Mesenchymal stem cell (in vitro differentiated cells and primary cell): ENCODE results near the gene IGF1R.
A peak's percentile ranks its signal among the peaks of the same experiment; 100 is the strongest.

Experiments used
- DNase-seq: peaks from one replicate; pipeline ENCODE4 v3.0.0-alpha.2; 2013
- H2AFZ ChIP-seq: one replicate; pipeline ENCODE4 v1.6.1; 2013; ENCODE audit warnings: low read depth, mild to moderate bottlenecking, control low read depth, inconsistent platforms, low read length, moderate library complexity
- H2AK5ac ChIP-seq: 2 replicates; pipeline ENCODE4 v1.6.1; 2013; ENCODE audit warnings: low read length, moderate library complexity, mild to moderate bottlenecking, inconsistent platforms; ENCODE audit not compliant: severe bottlenecking
- H2BK120ac ChIP-seq: one replicate; pipeline ENCODE4 v1.6.1; 2013; ENCODE audit warnings: low read depth, mild to moderate bottlenecking, inconsistent platforms, low read length, moderate library complexity
- H2BK12ac ChIP-seq, 2 experiments: one replicate each; pipeline ENCODE4 v1.6.1; 2013; ENCODE audit warnings: inconsistent platforms in 2 of 2, low read length in 2 of 2, mild to moderate bottlenecking in 2 of 2, moderate library complexity in 2 of 2, control low read depth in 1 of 2
- H2BK15ac ChIP-seq: one replicate; pipeline ENCODE4 v1.6.1; 2013; ENCODE audit warnings: mild to moderate bottlenecking, low read depth, inconsistent platforms; ENCODE audit not compliant: poor library complexity, severe bottlenecking
- H2BK5ac ChIP-seq: 2 replicates; pipeline ENCODE4 v1.6.1; 2013; ENCODE audit warnings: low read depth, mild to moderate bottlenecking, low read length, control low read depth, inconsistent platforms; ENCODE audit not compliant: poor library complexity, severe bottlenecking
- H3K14ac ChIP-seq, 2 experiments: one replicate each; pipeline ENCODE4 v1.6.1; 2013; ENCODE audit warnings: inconsistent platforms in 2 of 2, low read length in 2 of 2, control low read depth in 1 of 2, mild to moderate bottlenecking in 1 of 2, moderate library complexity in 1 of 2
- H3K18ac ChIP-seq, 2 experiments: one replicate each; pipeline ENCODE4 v1.6.1; 2013; ENCODE audit warnings: inconsistent platforms in 2 of 2, low read length in 2 of 2, control low read depth in 1 of 2, low read depth in 1 of 2, mild to moderate bottlenecking in 1 of 2
- H3K23ac ChIP-seq, 2 experiments: one replicate each; pipeline ENCODE4 v1.6.1; 2013; ENCODE audit warnings: inconsistent platforms in 2 of 2, low read length in 2 of 2, mild to moderate bottlenecking in 2 of 2, moderate library complexity in 2 of 2, control low read depth in 1 of 2
- H3K27ac ChIP-seq: 2 replicates; pipeline ENCODE4 v1.5.1; 2013; ENCODE audit warnings: mild to moderate bottlenecking, moderate library complexity, low read length, control low read depth, inconsistent platforms; ENCODE audit not compliant: poor library complexity, severe bottlenecking
- H3K27me3 ChIP-seq, 2 experiments: 2 replicates each; pipeline versions ENCODE4 v1.6.1 to v1.7.0; 2013; ENCODE audit warnings: low read length in 2 of 2, mild to moderate bottlenecking in 2 of 2, moderate library complexity in 2 of 2, control low read depth in 1 of 2, inconsistent platforms in 1 of 2; ENCODE audit not compliant: control insufficient read depth in 1 of 2, insufficient read depth in 1 of 2
- H3K36me3 ChIP-seq, 2 experiments: 2 replicates each; pipeline versions ENCODE4 v1.6.1 to v1.7.0; 2013; ENCODE audit warnings: low read length in 2 of 2, control low read depth in 1 of 2, inconsistent platforms in 1 of 2, low read depth in 1 of 2, mild to moderate bottlenecking in 1 of 2; ENCODE audit not compliant: insufficient read depth in 2 of 2, control insufficient read depth in 1 of 2
- H3K4ac ChIP-seq, 2 experiments: one replicate each; pipeline ENCODE4 v1.6.1; 2013; ENCODE audit warnings: inconsistent platforms in 2 of 2, low read length in 2 of 2, mild to moderate bottlenecking in 2 of 2, moderate library complexity in 2 of 2, control low read depth in 1 of 2, low read depth in 1 of 2
- H3K4me1 ChIP-seq: 2 replicates; pipeline ENCODE4 v1.6.1; 2013; ENCODE audit warnings: low read depth, low read length, control low read depth; ENCODE audit not compliant: control insufficient read depth, insufficient read depth
- H3K4me2 ChIP-seq: 2 replicates; pipeline ENCODE4 v1.6.1; 2013; ENCODE audit warnings: low read length, mild to moderate bottlenecking, inconsistent platforms; ENCODE audit not compliant: poor library complexity, severe bottlenecking
- H3K4me3 ChIP-seq, 2 experiments: 2 replicates each; pipeline versions ENCODE4 v1.5.1 to v1.7.0; 2013; ENCODE audit warnings: low read length in 2 of 2, mild to moderate bottlenecking in 2 of 2, control low read depth in 1 of 2, low read depth in 1 of 2; ENCODE audit not compliant: insufficient read depth in 1 of 2
- H3K79me1 ChIP-seq: replicated peaks from 2 replicates; pipeline ENCODE4 v1.6.1; 2013; ENCODE audit warnings: mild to moderate bottlenecking, control low read depth, low read length, inconsistent platforms; ENCODE audit not compliant: poor library complexity, severe bottlenecking
- H3K9ac ChIP-seq: 2 replicates; pipeline ENCODE4 v1.7.0; 2013; ENCODE audit warnings: mild to moderate bottlenecking, low read length, moderate library complexity
- H3K9me3 ChIP-seq: 2 replicates; pipeline ENCODE4 v1.7.0; 2013; ENCODE audit warnings: mild to moderate bottlenecking, low read length; ENCODE audit not compliant: control insufficient read depth
- H4K8ac ChIP-seq: one replicate; pipeline ENCODE4 v1.6.1; 2013; ENCODE audit warnings: inconsistent platforms, mild to moderate bottlenecking, low read length, moderate library complexity
- H4K91ac ChIP-seq: one replicate; pipeline ENCODE4 v1.6.1; 2013; ENCODE audit warnings: mild to moderate bottlenecking, low read length, inconsistent platforms
- WGBS: methylation state at CpG from one replicate; pipeline ENCODE4 v1.1.7; 2013; ENCODE audit warnings: mixed read lengths; 5-methylcytosine and 5-hydroxymethylcytosine counted together

IGF1R gene

DNA sequence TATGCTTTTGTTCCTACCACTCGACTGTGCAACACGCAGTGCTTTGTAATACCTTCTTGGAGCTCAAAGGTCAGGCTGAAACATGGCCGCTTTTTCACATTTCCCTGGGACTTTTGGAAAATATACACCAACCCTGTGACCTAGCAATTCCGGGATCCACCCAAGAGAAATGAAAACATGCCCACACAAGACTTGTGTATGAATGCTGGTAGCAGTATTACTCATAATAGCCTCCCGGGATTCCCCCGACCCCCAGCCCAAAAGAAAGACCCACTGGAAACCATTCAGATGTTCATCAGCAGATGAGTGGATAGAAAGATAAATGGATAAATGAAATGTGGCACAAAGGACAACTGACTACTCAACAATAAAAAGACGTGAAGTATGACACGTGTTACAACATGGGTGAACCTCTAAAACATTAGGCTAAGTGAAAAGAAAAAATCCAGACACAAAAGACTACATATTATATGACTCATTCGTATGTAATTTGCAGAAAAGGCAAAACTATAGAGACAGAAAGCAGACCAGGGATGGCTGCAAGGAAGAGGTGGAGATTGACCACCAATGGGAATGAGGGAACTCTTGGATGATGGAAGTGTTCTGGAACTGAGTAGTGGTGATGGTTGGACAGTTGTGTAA, 255.2 kb downstream of the IGF1R start:
- peak overlapping the region; percentile 32 for H2BK5ac ChIP-seq
- peak overlapping the region in 1 of 2 experiments; percentile 50 for H3K18ac ChIP-seq
- no peak overlapping the region for H3K4me3 ChIP-seq
- H3K36me3 ChIP-seq, result peaks cover 11 to 21% of the 10 kb centered on the region in 2 experiments
- H3K79me1 ChIP-seq, result peaks cover 36% of the 10 kb centered on the region
- peak overlapping the region; percentile 21 for H3K9ac ChIP-seq
- peak overlapping the region; percentile 78 for H3K27ac ChIP-seq
- no peaks in the 10 kb centered on the region for H3K9me3 ChIP-seq
- peaks cover 44% of the 10 kb centered on the region for H3K4me1 ChIP-seq
- H3K27me3 ChIP-seq, result no peaks in the 10 kb centered on the region
- no peak overlapping the region for H2AFZ ChIP-seq
- H3K23ac ChIP-seq, result no peak overlapping the region
- H3K4ac ChIP-seq, result peak overlapping the region in 1 of 2 experiments; percentile 47
- no peak overlapping the region for H3K14ac ChIP-seq
- peak overlapping the region; percentile 29 for H4K91ac ChIP-seq
- DNase-seq, result peak; percentile 91
- H2BK12ac ChIP-seq, result no peak overlapping the region
- H3K4me2 ChIP-seq, result no peak overlapping the region
- no peak overlapping the region for H2BK15ac ChIP-seq
- peak overlapping the region; percentile 74 for H2BK120ac ChIP-seq
- H2AK5ac ChIP-seq, result peak overlapping the region; percentile 6
- peak overlapping the region; percentile 13 for H4K8ac ChIP-seq
- 34% methylated on average over 4 of the region's 9 CpGs for WGBS

DNA sequence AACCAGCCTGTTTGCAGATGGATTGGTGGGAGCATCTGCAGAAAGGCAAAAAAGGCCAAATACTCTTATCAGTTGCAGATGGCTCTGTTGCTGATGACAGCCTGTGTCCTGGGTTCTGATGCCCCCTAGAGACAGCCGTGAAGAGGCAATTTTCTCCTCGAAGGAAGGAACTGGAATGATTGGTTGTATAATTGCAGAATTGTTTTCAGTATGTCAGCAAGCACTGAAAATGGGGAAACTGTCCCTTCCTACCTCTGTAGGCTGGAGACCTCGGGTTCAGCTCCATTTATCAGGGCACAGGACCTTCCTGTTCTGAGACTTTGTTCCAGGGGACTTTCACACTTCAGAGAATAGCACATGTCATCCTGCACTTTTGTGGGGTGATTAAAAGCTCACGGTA, 256.2 kb downstream of the IGF1R start:
- 37% methylated on average over 4 of the region's 4 CpGs for WGBS
- Histone ChIP-seq H2BK15ac (no peak overlapping the region), H3K36me3 (peaks cover 16 to 24% of the 10 kb centered on the region in 2 experiments)

DNA sequence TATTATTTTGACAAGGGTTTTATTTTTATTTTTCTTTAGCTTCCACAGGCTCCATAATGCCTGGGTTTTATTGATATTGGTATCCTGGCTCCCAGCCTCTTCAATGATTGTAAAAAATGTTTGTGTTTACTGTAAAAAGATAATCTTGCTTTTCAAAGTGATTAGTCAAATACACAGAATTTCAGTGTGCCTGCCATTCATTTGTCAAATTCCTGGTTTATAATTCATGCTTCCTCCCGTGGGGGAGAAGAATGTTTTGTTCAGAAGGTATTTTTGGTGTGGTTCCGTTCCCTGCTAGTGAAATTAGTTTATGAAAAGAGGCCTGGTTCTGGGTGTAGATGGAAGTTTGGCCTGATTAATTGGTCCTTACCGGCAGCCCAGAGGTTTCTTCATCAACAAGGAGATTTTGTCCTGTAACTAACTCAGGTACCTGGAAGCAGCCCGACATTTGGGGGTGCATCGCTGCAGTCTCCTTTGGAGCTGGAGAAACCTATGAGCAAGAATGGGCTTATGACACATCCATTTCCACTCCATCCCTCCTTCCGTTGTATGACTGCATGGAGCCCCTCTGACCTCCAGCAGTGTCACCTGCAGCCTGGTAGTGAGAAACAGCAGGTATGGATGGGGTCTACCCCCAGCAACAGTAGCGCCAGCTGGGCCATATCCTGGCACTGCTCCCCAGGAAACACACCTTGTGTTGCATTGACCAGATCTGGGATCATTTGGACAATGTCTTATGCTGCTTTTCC, 257.8 kb downstream of the IGF1R start:
- Histone ChIP-seq H3K4me1 (peaks cover 34% of the 10 kb centered on the region), H2BK120ac (no peak overlapping the region), H3K27ac (peak overlapping the region; percentile 24), H3K4me3 (no peak overlapping the region), H4K8ac (no peak overlapping the region), H3K27me3 (no peaks in the 10 kb centered on the region), H3K36me3 (peaks cover 26 to 34% of the 10 kb centered on the region in 2 experiments), H2AK5ac (no peak overlapping the region), H3K14ac (no peak overlapping the region), H3K4ac (peak overlapping the region in 1 of 2 experiments; percentile 1), H2BK12ac (peak overlapping the region; percentile 45 to 76), H2BK5ac (no peak overlapping the region), H2BK15ac (no peak overlapping the region), H3K9ac (no peak overlapping the region), H4K91ac (no peak overlapping the region), H3K18ac (peak overlapping the region in 1 of 2 experiments; percentile 25), H3K79me1 (peaks cover 34% of the 10 kb centered on the region), H2AFZ (no peak overlapping the region), H3K23ac (peak overlapping the region in 1 of 2 experiments; percentile 34), H3K9me3 (no peaks in the 10 kb centered on the region), H3K4me2 (no peak overlapping the region)
- no peak for DNase-seq
- whole genome bisulfite sequencing, result 53% methylated on average over 7 of the region's 7 CpGs

More for the DNA sequence above, 256.2 kb downstream of the IGF1R start:
- Histone ChIP-seq H2AFZ (no peak overlapping the region), H2BK120ac (no peak overlapping the region), H3K4me1 (peaks cover 41% of the 10 kb centered on the region), H3K4ac (peak overlapping the region in 1 of 2 experiments; percentile 17), H3K27ac (peak overlapping the region; percentile 41), H3K79me1 (peaks cover 31% of the 10 kb centered on the region), H2BK5ac (no peak overlapping the region), H3K18ac (peak overlapping the region; percentile 4 to 38), H4K8ac (peak overlapping the region; percentile 53), H3K4me3 (no peak overlapping the region), H3K23ac (no peak overlapping the region), H2AK5ac (peak overlapping the region; percentile 77), H3K9ac (peak overlapping the region; percentile 23), H2BK12ac (peak overlapping the region in 1 of 2 experiments; percentile 67), H3K14ac (no peak overlapping the region), H3K4me2 (no peak overlapping the region), H4K91ac (no peak overlapping the region), H3K9me3 (no peaks in the 10 kb centered on the region), H3K27me3 (no peaks in the 10 kb centered on the region)
- DNase-seq, result peak; percentile 75

DNA sequence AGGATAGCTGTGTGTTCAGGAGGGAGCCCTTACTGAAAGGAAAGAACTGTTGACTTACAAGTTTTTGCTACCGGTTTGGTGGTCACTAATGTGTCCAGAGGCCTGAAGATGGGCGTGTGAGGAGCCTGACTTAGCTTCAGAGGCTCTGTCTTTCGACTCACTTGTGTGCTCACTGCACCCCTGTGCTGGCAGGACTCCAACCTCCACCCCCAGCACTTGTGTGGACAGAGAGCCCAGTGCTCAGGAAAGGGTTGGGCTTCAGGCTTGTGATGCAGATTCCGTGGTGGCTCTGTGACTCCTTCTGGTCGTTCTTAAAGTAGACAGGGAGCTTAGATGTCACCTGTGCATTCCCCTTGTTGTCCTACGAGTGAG, 258.4 kb downstream of the IGF1R start:
- Histone ChIP-seq H3K23ac (peak overlapping the region in 1 of 2 experiments; percentile 6), H4K8ac (peak overlapping the region; percentile 79), H3K4me1 (peaks cover 29% of the 10 kb centered on the region), H3K18ac (peak overlapping the region; percentile 7 to 63), H3K9ac (no peak overlapping the region), H2AFZ (no peak overlapping the region), H2BK12ac (peak overlapping the region; percentile 12 to 45), H3K36me3 (peaks cover 27 to 39% of the 10 kb centered on the region in 2 experiments), H2BK120ac (no peak overlapping the region), H3K14ac (no peak overlapping the region), H4K91ac (peak overlapping the region; percentile 84), H2BK5ac (no peak overlapping the region), H2AK5ac (peak overlapping the region; percentile 37), H3K27me3 (no peaks in the 10 kb centered on the region), H3K27ac (no peak overlapping the region), H3K4me3 (no peak overlapping the region), H3K9me3 (no peaks in the 10 kb centered on the region), H3K4me2 (no peak overlapping the region), H2BK15ac (no peak overlapping the region), H3K4ac (peak overlapping the region in 1 of 2 experiments; percentile 8), H3K79me1 (peaks cover 35% of the 10 kb centered on the region)
- DNase-seq, result peak; percentile 46
- 53% methylated on average over 6 of the region's 6 CpGs for WGBS
